EL (cell line): ENCODE results near the gene SOX6.

Experiments
- DNase-seq: peaks from one replicate; pipeline ENCODE4 v3.0.0-alpha.2; 2016

Gene SOX6

GRCh38 chr11:16265022-16265421 is 91.3 kb downstream of the SOX6 start:
- no peak for DNase-seq

GRCh38 chr11:16262645-16262955 is 93.7 kb downstream of the SOX6 start:
- DNase-seq = no peak

GRCh38 chr11:16261836-16262644 is 94.3 kb downstream of the SOX6 start:
- DNase-seq = no peak

- DNase-seq = peak; percentile 30
Observed at GRCh38 chr11:16252373-16252772, 104.0 kb downstream of the SOX6 start.

GRCh38 chr11:16248248-16248647 is 108.1 kb downstream of the SOX6 start:
- DNase-seq = no peak

- no peak for DNase-seq
Observed at GRCh38 chr11:16242806-16243205, 113.5 kb downstream of the SOX6 start.

- no peak for DNase-seq
Observed at GRCh38 chr11:16240687-16241086, 115.7 kb downstream of the SOX6 start.

- DNase-seq = peak; percentile 2
Observed at GRCh38 chr11:16239141-16240105, 116.9 kb downstream of the SOX6 start.

GRCh38 chr11:16226245-16226644 is 130.1 kb downstream of the SOX6 start:
- DNase-seq = peak; percentile 37

GRCh38 chr11:16225623-16226022 is 130.7 kb downstream of the SOX6 start:
- DNase-seq = no peak

- no peak for DNase-seq
Observed at GRCh38 chr11:16223558-16223957, 132.8 kb downstream of the SOX6 start.

GRCh38 chr11:16217631-16218030 is 138.7 kb downstream of the SOX6 start:
- DNase-seq = no peak

- no peak for DNase-seq
Observed at GRCh38 chr11:16216831-16217230, 139.5 kb downstream of the SOX6 start.

- DNase-seq = no peak
Observed at GRCh38 chr11:16215352-16215751, 141.0 kb downstream of the SOX6 start.

GRCh38 chr11:16211407-16211806 is 144.9 kb downstream of the SOX6 start:
- no peak for DNase-seq

GRCh38 chr11:16204261-16204660 is 152.1 kb downstream of the SOX6 start:
- no peak for DNase-seq

GRCh38 chr11:16195651-16196050 is 160.7 kb downstream of the SOX6 start:
- DNase-seq = peak; percentile 81

GRCh38 chr11:16194566-16194965 is 161.8 kb downstream of the SOX6 start:
- DNase-seq = no peak

- no peak for DNase-seq
Observed at GRCh38 chr11:16193897-16194381, 162.4 kb downstream of the SOX6 start.

GRCh38 chr11:16191868-16192240 is 164.5 kb downstream of the SOX6 start:
- DNase-seq = no peak

- no peak for DNase-seq
Observed at GRCh38 chr11:16191212-16191867, 165.0 kb downstream of the SOX6 start.

GRCh38 chr11:16186680-16187079 is 169.7 kb downstream of the SOX6 start:
- DNase-seq = no peak

GRCh38 chr11:16185042-16185441 is 171.3 kb downstream of the SOX6 start:
- DNase-seq = no peak
